WI38 (cell line): ENCODE data around the gene NCAM2.

Experiments used
- H3K4me3 ChIP-seq: 2 replicates; pipeline ENCODE4 v1.5.1; 2011; ENCODE audit warnings: low read depth, mild to moderate bottlenecking, control low read depth, low read length
- TF ChIP-seq, protein P1 (sequence below): IDR thresholded peaks from 2 replicates; pipeline ENCODE4 v1.5.1; 2012; ENCODE audit warnings: low read depth, mild to moderate bottlenecking, control low read depth, low read length

NCAM2 gene

GRCh38 chr21:21046063-21046462, 47.9 kb downstream of the NCAM2 start:
- TF ChIP-seq, protein P1, sequence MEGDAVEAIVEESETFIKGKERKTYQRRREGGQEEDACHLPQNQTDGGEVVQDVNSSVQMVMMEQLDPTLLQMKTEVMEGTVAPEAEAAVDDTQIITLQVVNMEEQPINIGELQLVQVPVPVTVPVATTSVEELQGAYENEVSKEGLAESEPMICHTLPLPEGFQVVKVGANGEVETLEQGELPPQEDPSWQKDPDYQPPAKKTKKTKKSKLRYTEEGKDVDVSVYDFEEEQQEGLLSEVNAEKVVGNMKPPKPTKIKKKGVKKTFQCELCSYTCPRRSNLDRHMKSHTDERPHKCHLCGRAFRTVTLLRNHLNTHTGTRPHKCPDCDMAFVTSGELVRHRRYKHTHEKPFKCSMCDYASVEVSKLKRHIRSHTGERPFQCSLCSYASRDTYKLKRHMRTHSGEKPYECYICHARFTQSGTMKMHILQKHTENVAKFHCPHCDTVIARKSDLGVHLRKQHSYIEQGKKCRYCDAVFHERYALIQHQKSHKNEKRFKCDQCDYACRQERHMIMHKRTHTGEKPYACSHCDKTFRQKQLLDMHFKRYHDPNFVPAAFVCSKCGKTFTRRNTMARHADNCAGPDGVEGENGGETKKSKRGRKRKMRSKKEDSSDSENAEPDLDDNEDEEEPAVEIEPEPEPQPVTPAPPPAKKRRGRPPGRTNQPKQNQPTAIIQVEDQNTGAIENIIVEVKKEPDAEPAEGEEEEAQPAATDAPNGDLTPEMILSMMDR: no peak

GRCh38 chr21:21051109-21052055, 53.2 kb downstream of the NCAM2 start:
- H3K4me3 ChIP-seq: no peak overlapping the region
- TF ChIP-seq, protein P1: no peak

More at GRCh38 chr21:21046063-21046462, 47.9 kb downstream of the NCAM2 start:
- H3K4me3 ChIP-seq: no peak overlapping the region

DNA sequence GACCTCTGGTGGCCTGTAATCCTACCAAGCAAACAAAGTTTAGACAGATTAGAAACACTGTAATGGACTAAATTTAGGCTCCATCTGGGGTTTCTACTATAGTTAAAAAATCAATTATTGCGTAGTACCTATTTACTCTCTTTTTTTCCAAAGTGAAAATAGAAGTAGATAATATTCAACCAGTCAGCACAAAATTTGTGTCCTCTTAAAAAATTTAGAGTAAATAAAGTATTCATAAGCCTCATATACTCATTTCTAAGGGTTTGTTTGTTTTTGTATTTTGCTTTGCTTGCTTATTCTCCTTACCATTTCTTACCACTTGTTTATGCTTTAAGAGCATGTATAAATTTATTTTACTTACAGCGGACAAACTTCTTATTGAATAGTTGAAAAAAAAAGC, 54.5 kb downstream of the NCAM2 start:
- no peak overlapping the region for H3K4me3 ChIP-seq
- TF ChIP-seq, protein P1: no peak

- no peak overlapping the region for H3K4me3 ChIP-seq
Observed at GRCh38 chr21:21057349-21058062, 59.3 kb downstream of the NCAM2 start.

GRCh38 chr21:21063828-21064227, 65.6 kb downstream of the NCAM2 start:
- H3K4me3 ChIP-seq: no peak overlapping the region
- TF ChIP-seq, protein P1: no peak

More at GRCh38 chr21:21057349-21058062, 59.3 kb downstream of the NCAM2 start:
- TF ChIP-seq, protein P1: no peak

DNA sequence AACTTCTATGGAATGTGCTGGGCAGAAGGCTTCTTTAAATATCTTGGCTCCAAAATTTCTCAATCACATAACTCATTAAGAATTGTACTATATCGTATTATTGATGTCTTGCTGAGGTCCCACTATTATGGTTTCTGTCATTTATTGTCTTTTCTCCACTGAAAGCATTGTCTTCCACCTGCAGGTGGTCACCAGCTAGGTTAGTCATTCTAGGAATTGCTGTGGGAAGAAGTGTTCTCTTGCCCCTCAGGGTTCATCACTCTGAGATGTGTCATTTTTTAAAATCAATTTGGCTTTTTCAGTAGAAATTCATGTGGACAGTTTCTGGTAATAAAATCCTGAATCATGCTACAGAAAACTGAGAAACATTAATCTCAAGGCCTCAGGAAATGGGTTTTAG, 66.1 kb downstream of the NCAM2 start:
- TF ChIP-seq, protein P1: no peak
- no peak overlapping the region for H3K4me3 ChIP-seq

GRCh38 chr21:21067375-21067774, 69.2 kb downstream of the NCAM2 start:
- TF ChIP-seq, protein P1: no peak

More at GRCh38 chr21:21067375-21067774, 69.2 kb downstream of the NCAM2 start:
- no peak overlapping the region for H3K4me3 ChIP-seq
